WI38 (cell line): ENCODE results near the gene S100Z.

Experiments used
- H3K4me3 ChIP-seq: 2 replicates; pipeline ENCODE4 v1.5.1; 2011; ENCODE audit warnings: low read depth, mild to moderate bottlenecking, control low read depth, low read length
- TF ChIP-seq, protein P1 (sequence below): IDR thresholded peaks from 2 replicates; pipeline ENCODE4 v1.5.1; 2012; ENCODE audit warnings: low read depth, mild to moderate bottlenecking, control low read depth, low read length

The S100Z gene

DNA sequence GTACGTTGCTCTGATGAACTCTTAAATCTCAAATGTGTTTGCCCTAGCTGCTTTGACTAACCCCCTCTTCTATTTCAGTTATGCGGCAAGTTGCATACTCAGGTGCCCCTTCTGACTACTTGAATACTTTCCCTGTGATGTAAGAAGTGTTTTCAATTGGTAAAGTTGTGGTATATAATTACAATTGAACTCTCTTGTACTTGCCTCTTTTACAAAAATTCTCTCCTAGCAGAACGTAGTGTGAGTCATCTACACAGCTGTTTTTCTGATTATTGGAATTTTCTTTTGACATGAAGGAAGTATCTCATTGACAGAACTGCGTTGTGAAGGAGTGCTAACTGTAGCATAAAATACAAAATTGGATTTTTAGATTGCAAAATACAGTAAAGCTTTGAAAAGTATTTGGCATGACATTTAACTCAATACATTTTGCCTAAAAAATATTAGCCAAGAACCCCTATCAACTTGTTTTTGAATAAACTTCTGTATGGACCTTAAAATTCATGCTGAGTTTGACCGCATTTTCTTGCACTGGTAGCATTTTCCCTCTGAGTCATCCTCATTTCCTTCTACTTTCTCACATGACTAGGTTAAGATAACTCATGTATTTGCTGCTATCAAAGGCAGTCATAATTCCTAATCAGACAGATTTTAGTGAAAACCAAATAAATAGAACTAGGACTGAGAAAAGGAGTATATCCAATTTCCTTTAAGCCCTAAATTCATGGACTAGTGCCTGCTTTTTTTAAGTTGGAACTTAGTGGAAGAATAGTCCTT lies 109.4 kb downstream of the S100Z start:
- no peak overlapping the region for H3K4me3 ChIP-seq
- TF ChIP-seq, protein P1, sequence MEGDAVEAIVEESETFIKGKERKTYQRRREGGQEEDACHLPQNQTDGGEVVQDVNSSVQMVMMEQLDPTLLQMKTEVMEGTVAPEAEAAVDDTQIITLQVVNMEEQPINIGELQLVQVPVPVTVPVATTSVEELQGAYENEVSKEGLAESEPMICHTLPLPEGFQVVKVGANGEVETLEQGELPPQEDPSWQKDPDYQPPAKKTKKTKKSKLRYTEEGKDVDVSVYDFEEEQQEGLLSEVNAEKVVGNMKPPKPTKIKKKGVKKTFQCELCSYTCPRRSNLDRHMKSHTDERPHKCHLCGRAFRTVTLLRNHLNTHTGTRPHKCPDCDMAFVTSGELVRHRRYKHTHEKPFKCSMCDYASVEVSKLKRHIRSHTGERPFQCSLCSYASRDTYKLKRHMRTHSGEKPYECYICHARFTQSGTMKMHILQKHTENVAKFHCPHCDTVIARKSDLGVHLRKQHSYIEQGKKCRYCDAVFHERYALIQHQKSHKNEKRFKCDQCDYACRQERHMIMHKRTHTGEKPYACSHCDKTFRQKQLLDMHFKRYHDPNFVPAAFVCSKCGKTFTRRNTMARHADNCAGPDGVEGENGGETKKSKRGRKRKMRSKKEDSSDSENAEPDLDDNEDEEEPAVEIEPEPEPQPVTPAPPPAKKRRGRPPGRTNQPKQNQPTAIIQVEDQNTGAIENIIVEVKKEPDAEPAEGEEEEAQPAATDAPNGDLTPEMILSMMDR = no peak

DNA sequence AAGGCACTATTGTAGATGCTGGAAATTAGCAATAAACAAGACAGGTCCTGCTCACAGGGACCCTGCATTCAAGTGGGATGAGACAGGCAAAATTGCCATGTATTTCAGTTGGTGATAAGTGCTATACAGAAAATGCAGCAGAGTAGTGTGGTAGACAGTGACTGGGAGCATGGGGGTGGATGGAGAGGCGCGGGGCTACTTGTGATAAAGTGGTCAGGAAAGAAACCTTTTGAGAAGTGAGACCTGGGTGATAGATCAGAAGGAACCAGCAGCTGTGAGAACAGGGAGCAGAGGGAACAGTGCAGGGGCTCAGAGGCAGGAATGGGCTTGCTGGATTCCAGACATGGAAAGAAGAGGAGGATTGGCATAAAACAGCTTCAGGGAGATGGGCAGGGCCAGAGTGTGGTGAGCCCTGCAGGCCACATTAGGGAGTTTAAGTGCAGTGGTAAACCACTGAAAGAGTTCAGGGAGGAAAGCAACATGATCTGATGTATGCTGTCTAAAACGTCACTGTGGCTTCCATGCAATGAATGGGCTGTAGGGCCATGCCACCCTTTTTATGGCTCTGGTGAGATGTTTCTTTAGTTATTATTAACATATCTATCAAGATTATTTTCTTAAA lies 110.3 kb downstream of the S100Z start:
- no peak overlapping the region for H3K4me3 ChIP-seq
- TF ChIP-seq, protein P1 = no peak

DNA sequence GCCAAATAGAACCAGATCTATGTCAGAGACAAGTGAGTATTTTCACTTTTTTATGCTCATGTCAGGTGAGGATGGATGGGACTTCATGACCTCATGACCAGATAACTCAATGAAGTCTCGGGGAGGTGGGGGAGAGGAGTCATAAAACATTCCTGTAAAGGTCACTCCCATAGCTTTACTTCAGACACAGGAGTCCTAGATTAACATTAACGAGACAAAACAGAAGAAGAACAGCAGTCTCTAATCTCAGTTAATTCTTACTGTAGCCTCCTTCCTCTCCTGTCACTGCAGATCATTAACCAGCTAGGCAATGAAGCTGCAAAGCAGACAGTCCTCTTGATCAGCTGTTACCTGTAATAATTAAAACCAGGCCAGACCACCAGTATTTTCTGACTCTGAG lies 114.2 kb downstream of the S100Z start:
- no peak overlapping the region for H3K4me3 ChIP-seq
- TF ChIP-seq, protein P1 = no peak
